Measurements from ENCODE around the gene BLM. TPM values are rescaled to one million over a fixed set of nuclear protein-coding genes. Genes with fewer than 3 reads are reported as not detected.

BLM gene
- total RNA-seq, 1 experiment from 2014 or later = 41.3 TPM

DNA sequence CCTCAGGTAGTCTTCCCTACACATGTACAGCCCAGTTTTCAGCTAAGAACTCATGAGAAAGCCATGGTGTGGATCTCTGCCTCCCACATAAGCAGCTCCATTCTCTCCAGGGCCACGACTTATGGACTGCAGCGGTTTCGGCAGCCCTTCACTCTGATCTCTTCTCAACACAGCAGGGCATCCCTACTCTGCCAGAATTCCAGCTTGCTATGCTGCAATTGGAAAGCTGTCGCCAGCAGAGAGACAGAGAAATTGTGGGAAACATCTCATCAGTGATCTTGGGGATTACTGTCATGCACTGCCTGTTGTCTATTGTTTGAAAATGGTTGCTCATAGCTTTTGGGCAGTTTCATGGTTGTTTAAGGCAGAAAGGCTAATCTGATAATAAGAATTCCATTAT lies 11.9 kb upstream of the BLM start:
- H3K79me2 ChIP-seq (ENCODE audit: insufficient read depth, low read length) = no peaks in the 10 kb centered on the region
- H3K4ac ChIP-seq (ENCODE audit: low read depth, low read length) = no peak overlapping the region
- no peak overlapping the region for H2BK120ac ChIP-seq (ENCODE audit: low read depth, low read length, poor library complexity, severe bottlenecking)
- Mint-ChIP-seq H3K27ac (no peak overlapping the region), H3K27me3 (ENCODE audit: low read depth) (no peaks in the 10 kb centered on the region), H3K4me1 (peaks cover 0 to 3% of the 10 kb centered on the region in 2 experiments; a peak in 2 of 4 replicates), H3K36me3 (ENCODE audit: insufficient read depth in 1 of 3, low read depth in 3 of 3) (no peaks in the 10 kb centered on the region; a peak in 1 of 7 replicates), H3K9me3 (no peaks in the 10 kb centered on the region), H3K4me3 (no peak overlapping the region)
- no peak overlapping the region for H3K14ac ChIP-seq (ENCODE audit: insufficient read depth, low read length)
- H2BK12ac ChIP-seq (ENCODE audit: insufficient read length, low read depth, low read length) = no peak overlapping the region
- no peak overlapping the region for H3K9ac ChIP-seq (ENCODE audit: extremely low read depth, insufficient read length, low read length)
- no peak overlapping the region for H4K5ac ChIP-seq (ENCODE audit: insufficient read length, low read depth, low read length)
- TF ChIP-seq, protein P1, sequence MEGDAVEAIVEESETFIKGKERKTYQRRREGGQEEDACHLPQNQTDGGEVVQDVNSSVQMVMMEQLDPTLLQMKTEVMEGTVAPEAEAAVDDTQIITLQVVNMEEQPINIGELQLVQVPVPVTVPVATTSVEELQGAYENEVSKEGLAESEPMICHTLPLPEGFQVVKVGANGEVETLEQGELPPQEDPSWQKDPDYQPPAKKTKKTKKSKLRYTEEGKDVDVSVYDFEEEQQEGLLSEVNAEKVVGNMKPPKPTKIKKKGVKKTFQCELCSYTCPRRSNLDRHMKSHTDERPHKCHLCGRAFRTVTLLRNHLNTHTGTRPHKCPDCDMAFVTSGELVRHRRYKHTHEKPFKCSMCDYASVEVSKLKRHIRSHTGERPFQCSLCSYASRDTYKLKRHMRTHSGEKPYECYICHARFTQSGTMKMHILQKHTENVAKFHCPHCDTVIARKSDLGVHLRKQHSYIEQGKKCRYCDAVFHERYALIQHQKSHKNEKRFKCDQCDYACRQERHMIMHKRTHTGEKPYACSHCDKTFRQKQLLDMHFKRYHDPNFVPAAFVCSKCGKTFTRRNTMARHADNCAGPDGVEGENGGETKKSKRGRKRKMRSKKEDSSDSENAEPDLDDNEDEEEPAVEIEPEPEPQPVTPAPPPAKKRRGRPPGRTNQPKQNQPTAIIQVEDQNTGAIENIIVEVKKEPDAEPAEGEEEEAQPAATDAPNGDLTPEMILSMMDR (conservative IDR thresholded peaks at IDR 0.05) = no peak
- H2AFZ ChIP-seq (ENCODE audit: low read length) = no peak overlapping the region
- DNase-seq = no peak
- H3K23ac ChIP-seq (ENCODE audit: insufficient read length, low read depth, low read length) = no peak overlapping the region
- H4K8ac ChIP-seq (replicated peaks; ENCODE audit: insufficient read length, low read depth, low read length) = no peak overlapping the region
- no peaks in the 10 kb centered on the region for H4K20me1 ChIP-seq (ENCODE audit: control insufficient read depth, insufficient read depth, insufficient read length)
- H3K4me2 ChIP-seq (ENCODE audit: insufficient read depth, insufficient read length, low read length) = no peak overlapping the region
- no peaks in the 10 kb centered on the region for H3K79me1 ChIP-seq (ENCODE audit: insufficient read depth, low read depth, low read length, poor library complexity, severe bottlenecking)
- H3K27ac ChIP-seq (ENCODE audit: insufficient read length, low read depth, low read length) = no peak overlapping the region
- H2BK5ac ChIP-seq (ENCODE audit: insufficient read length, low read length) = no peak overlapping the region
- H3K18ac ChIP-seq (ENCODE audit: insufficient read length, low read depth, low read length) = no peak overlapping the region
- H3K4me1 ChIP-seq (ENCODE audit: insufficient read depth, low read length) = no peaks in the 10 kb centered on the region
- H3K9me3 ChIP-seq (ENCODE audit: control insufficient read depth, low read depth, low read length) = no peaks in the 10 kb centered on the region
- H2AK5ac ChIP-seq (ENCODE audit: insufficient read length, low read length) = no peak overlapping the region
- H3K56ac ChIP-seq (ENCODE audit: insufficient read length, low read depth, low read length) = no peak overlapping the region
- no CpG with 5 or more reads among the region's 4 CpGs for WGBS (ENCODE audit: extremely low coverage, insufficient read length, low lambda C conversion rate)
- H3K27me3 ChIP-seq (ENCODE audit: insufficient read depth, low read length) = no peaks in the 10 kb centered on the region
- no peak overlapping the region for H2BK15ac ChIP-seq (ENCODE audit: low read depth, low read length)
- no peak overlapping the region for H2BK20ac ChIP-seq (ENCODE audit: low read depth, low read length, poor library complexity, severe bottlenecking)
- no peaks in the 10 kb centered on the region for H3K23me2 ChIP-seq (ENCODE audit: insufficient read length, low read depth, low read length, poor library complexity, severe bottlenecking)
- no peak overlapping the region for H4K91ac ChIP-seq (ENCODE audit: insufficient read length, low read depth, low read length)
- H3T11ph ChIP-seq (ENCODE audit: low read length) = no peak overlapping the region

Measured in H9 (cell line).